Skeletal muscle satellite cell (primary cell): ENCODE measurements around the gene SLC35E1.

ENCODE experiments used
- H3K27me3 ChIP-seq: 2 replicates; pipeline ENCODE4 v1.7.0; 2013; ENCODE audit warnings: low read length; ENCODE audit not compliant: control insufficient read depth, insufficient read depth
- H3K36me3 ChIP-seq: 2 replicates; pipeline ENCODE4 v1.7.0; 2013; ENCODE audit warnings: mild to moderate bottlenecking, control low read depth, low read length; ENCODE audit not compliant: insufficient read depth
- H3K4me1 ChIP-seq: 2 replicates; pipeline ENCODE4 v1.7.0; 2013; ENCODE audit warnings: low read length; ENCODE audit not compliant: control insufficient read depth, insufficient read depth
- H3K4me2 ChIP-seq: 2 replicates; pipeline ENCODE4 v1.7.0; 2013; ENCODE audit warnings: mild to moderate bottlenecking, low read length
- H3K4me3 ChIP-seq: 2 replicates; pipeline ENCODE4 v1.7.0; 2013; ENCODE audit warnings: low read length
- H3K9ac ChIP-seq: 2 replicates; pipeline ENCODE4 v1.7.0; 2013; ENCODE audit warnings: mild to moderate bottlenecking, low read depth, low read length, moderate library complexity
- H3K9me3 ChIP-seq: replicated peaks from 2 replicates; pipeline ENCODE4 v1.7.0; 2013; ENCODE audit warnings: mild to moderate bottlenecking, control low read depth, low read length

The SLC35E1 gene

DNA sequence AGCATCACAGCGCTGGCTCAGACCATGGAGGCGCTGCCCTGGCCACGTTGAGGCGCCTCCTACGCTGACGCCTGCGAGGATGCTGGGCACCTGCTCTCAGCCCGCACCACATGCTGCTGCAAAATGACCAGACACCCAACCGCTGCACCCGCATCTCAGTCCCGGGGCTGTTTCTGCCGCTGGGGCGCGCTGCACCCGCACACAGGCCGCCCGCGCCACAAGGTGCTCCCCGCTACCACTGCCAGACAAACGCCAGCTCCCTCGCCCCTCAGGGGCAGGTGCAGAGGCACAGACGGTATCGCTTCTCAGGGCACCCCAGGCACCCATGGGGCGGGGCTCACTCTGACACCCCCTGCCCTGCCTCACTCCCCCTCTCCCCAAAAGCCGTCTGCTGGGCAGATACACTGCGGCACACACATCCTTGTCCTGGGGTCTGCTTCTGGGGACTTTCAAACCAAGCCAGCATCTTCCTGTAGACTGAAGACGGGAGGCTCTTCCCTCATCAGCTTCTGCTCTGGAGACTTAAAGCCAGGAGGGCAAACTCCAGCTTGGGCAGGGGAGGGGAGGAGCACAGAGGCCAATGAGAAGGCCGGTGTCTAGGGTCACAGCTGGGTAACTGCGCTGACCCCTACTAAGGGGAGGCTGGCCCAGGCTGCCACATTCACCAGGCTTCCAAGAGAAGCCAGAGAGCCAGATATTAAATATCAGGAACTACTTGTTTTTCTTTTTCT lies 46.3 kb downstream of the SLC35E1 start:
- no peaks in the 10 kb centered on the region for H3K27me3 ChIP-seq
- peaks cover 83% of the 10 kb centered on the region for H3K36me3 ChIP-seq
- no peaks in the 10 kb centered on the region for H3K9me3 ChIP-seq
- no peak overlapping the region for H3K9ac ChIP-seq
- no peaks in the 10 kb centered on the region for H3K4me1 ChIP-seq
- no peak overlapping the region for H3K4me3 ChIP-seq
- H3K4me2 ChIP-seq, result no peak overlapping the region

DNA sequence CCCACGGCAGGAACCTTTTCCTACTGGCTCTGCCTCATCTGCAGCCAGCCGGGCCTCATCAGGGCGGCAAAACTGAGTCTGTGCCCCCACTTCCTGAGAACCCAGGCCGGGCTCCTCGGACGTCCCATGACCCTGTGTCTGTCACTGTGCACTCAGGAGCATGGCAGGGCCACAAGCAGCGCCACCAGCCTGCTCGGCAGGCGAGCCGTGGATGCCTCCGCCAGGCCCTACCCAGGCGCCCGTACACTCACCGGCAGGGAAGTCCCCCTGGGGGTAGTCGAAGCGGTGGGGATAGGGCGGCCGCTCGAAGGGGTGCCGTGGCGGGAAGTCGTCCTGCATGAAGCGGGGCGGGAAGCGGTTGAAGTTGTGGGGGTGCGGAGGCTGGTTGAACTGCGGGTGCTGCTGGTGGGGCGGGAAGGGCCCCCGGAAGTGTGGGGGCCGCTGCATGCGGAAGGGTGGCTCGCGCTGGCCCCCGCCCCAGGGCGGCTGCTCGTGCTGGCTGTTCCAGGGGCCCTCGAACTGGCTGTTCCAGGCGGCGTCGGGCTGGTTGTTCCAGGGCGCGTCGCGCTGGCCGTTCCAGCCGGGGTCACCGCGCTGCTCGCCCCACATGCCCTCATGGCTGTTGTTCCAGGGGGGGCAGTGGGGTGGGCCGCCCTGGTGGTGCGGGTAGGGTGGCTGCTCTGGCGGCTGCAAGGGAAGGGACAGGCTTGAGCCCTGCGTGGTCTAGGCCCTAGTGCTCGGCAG lies 47.1 kb downstream of the SLC35E1 start:
- Histone ChIP-seq H3K9ac (no peak overlapping the region), H3K4me1 (no peaks in the 10 kb centered on the region), H3K4me2 (no peak overlapping the region), H3K4me3 (no peak overlapping the region), H3K9me3 (no peaks in the 10 kb centered on the region), H3K36me3 (peaks cover 83% of the 10 kb centered on the region), H3K27me3 (no peaks in the 10 kb centered on the region)

DNA sequence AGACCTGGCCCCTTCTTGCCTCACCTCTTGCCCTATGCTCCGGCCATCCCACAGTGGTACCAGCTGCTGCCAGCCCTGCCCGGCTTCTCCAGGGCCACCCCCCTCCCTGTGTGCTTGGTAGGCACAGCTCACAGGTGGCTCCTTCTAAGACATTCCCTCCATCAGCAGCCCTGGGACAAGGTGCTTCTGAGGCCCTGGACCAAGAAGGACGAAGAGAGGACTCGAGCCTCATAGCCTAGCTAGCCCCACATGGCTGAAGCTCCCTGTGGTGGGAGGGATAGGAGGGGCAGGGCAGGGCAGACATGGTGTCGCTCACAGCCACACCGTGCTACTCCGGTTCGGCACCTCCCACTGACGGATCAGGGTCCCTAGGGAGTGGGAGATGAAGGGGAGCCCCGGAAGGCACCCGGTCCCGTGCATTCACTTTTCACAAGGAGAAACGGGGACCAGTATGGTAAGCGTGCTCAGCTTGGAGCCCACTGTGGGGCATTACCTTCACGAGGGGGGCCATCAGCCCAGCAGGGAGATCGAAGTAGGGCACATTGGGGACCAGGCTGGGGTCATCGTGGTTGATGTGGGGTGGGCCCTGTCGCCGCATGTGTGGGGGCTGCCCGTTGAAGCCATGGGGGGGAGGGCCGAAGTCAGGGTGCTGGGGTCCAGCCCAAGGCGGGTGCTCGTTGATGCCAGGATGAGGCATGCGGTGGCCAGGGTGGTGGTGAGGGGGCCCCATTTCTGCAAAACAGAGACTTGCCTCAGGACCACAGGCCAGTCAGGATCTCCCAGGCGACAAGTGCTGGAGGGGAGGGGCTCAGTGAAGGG lies 49.4 kb downstream of the SLC35E1 start:
- no peak overlapping the region for H3K9ac ChIP-seq
- no peak overlapping the region for H3K4me2 ChIP-seq
- no peaks in the 10 kb centered on the region for H3K9me3 ChIP-seq
- no peaks in the 10 kb centered on the region for H3K27me3 ChIP-seq
- no peak overlapping the region for H3K4me3 ChIP-seq
- peaks cover 88% of the 10 kb centered on the region for H3K36me3 ChIP-seq
- H3K4me1 ChIP-seq, result no peaks in the 10 kb centered on the region

DNA sequence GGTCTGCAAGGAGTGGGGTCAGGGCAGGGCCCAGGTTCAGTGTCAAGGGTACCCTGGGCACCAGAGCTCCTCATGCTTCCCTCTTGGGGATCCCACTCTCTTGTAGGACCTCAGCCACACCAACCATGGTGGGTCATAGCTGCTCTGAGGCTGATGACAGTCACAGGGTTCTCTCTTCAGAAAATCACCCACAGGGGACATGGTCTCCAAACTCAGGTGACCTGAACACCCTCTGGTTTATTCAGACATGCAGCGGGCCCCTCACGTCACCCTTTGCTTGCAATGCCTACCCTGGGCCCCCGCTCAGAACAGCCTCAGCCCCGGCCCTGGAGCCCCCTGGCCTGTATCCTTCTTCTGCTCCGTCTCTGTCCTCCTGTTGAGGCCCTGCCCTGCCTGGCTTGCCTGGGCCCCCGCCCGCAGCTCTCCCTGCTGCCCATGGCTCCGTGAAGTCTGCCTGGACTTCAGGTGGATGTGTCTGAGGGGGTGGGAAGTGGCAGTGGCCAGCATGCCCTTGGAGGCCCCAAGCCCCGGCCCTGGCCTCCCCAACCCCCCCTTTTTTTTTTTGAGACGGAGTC lies 50.4 kb downstream of the SLC35E1 start:
- Histone ChIP-seq H3K4me1 (no peaks in the 10 kb centered on the region), H3K4me3 (no peak overlapping the region), H3K27me3 (no peaks in the 10 kb centered on the region), H3K36me3 (peaks cover 88% of the 10 kb centered on the region), H3K9ac (no peak overlapping the region), H3K9me3 (no peaks in the 10 kb centered on the region), H3K4me2 (no peak overlapping the region)

DNA sequence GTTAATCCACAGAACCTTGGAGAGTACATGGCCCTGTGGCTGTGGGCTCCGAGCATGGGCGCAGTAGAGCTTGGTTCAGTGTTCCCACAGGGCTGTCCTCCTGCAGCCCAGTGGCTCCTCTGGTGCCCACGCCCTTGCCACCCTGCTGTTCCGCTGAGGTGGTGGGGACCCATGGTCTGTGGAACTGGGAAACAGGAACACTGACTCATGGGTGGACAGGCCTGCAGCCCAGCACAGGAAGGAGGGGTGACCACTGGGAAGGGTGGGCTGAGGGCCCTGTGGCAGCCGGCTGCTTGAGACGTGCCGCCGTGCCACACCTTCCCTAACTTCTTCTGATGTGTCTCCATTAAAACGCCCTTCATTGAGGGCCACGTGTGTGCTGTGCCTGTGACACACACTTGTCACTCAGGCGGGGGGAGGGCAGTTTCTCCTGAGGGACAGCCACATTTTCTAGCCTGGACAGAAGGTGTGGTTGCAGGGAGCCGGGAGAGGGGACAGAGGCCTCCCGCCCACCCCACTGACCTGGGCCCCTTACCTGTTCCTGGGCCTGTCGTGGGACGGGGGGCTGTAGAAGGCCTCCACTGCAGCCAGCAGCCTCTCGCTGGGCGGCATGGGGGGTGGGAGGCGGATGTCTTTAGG lies 51.1 kb downstream of the SLC35E1 start:
- Histone ChIP-seq H3K4me2 (no peak overlapping the region), H3K9ac (no peak overlapping the region), H3K4me1 (no peaks in the 10 kb centered on the region), H3K4me3 (no peak overlapping the region), H3K27me3 (no peaks in the 10 kb centered on the region), H3K36me3 (peaks cover 86% of the 10 kb centered on the region), H3K9me3 (no peaks in the 10 kb centered on the region)

DNA sequence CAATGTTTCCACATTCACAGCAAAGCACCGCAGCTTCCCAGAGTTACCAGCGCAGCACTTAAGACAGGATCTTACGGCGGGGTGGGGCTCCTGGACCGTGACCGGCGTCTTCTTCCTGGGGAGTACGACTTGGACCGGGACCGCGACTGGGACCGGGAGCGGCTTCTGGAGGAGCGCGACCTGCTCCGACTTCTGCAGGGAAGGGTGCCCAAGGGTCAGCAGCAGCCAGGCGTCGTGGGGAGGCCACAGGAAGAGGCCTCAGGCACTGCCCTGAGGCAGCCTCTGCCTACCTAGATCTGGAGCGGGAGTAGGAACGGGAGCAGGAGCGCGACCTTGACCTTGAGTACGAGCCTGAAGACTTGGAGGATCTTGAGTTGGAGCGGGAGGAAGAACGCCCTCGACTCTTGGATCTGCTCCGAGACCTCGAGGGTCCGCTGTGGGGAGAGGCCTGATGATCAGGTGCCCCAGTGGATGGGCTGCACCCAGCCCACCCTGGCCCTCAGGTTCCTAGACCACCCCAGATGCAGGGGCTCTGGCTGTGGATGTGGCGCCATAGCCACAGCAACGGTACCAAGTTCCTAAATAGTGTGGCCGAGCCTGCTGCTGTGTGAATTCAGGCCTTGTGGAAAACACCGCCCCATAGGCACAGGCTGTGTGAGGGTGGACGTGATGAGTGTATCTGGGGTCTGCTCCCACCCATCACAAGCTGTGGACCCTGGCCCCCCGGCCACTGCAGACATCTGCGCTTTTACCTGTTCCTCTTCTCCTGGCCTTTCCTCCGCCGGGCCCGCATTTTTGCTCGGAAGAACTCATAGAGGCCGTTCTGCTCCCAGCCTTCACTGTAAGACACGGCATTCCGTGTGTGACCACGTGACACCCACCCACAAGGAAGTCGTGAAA lies 51.9 kb downstream of the SLC35E1 start:
- Histone ChIP-seq H3K36me3 (peaks cover 79% of the 10 kb centered on the region), H3K4me2 (no peak overlapping the region)

DNA sequence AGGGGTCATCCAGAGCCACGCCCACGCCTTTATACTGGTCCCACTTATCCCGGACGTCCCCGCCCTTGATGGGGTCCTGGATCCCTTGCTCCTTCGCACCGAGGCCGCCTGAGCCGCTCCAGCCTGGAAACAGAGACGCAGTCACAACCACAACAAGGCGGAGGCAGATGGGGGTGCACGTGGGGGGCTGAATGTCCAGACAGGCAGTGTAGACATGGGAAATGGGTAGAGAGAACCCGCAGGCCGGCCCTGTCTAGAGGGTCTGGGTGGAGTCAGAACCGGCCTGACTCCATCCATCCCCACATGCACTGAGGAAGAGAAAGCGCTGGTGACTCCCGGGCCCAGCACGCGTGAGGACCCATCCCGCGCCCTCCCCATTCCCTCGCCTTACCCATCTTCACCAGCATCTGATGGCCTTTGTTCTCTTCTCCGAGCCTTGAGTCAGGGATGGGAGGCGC lies 53.0 kb downstream of the SLC35E1 start:
- H3K36me3 ChIP-seq, result peaks cover 71% of the 10 kb centered on the region
- no peak overlapping the region for H3K9ac ChIP-seq

More for the DNA sequence above, 51.9 kb downstream of the SLC35E1 start:
- Histone ChIP-seq H3K9ac (no peak overlapping the region), H3K4me1 (no peaks in the 10 kb centered on the region), H3K27me3 (no peaks in the 10 kb centered on the region), H3K9me3 (no peaks in the 10 kb centered on the region), H3K4me3 (no peak overlapping the region)

DNA sequence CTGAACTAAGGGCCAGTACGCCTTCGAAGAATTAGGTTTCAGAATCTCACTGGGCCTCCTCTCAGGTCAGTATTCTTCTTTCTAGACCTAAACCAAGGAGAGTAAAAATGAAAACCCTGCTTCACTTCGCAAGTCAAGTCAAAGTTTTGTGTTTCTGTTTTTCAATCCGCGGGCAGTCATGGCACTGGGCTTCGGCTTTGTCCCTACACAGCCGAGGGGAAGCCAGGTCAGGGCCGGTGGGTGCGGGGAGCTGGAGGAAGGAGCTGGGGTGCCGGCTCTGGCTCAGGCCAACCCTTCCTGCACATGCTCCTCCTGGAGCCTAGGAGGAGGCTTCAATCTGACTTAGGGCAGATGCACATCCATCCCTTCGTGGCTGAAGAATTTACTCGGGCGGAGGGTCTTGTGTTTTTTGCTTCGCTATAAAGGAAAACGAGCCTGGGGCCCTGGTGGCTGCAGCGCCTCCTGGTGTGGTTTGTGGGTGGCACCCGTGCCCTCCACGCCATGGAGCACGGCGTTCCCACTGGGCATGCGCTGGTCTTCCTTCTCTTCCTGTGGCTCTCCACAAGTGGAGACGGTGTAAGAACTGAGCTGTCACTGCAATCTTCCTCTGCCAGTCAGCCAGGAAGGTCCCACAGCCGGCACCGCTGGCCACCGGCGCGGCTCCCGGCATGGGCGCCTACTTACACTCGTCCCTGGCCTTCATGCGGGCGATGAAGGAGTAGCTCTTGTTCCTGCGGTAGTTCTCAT lies 53.6 kb downstream of the SLC35E1 start:
- no peak overlapping the region for H3K4me3 ChIP-seq
- peaks cover 66% of the 10 kb centered on the region for H3K36me3 ChIP-seq
- H3K4me1 ChIP-seq, result no peaks in the 10 kb centered on the region
- no peaks in the 10 kb centered on the region for H3K27me3 ChIP-seq
- no peaks in the 10 kb centered on the region for H3K9me3 ChIP-seq
- no peak overlapping the region for H3K9ac ChIP-seq
- H3K4me2 ChIP-seq, result no peak overlapping the region

More for the DNA sequence above, 53.0 kb downstream of the SLC35E1 start:
- H3K4me3 ChIP-seq, result no peak overlapping the region
- H3K4me2 ChIP-seq, result no peak overlapping the region
- no peaks in the 10 kb centered on the region for H3K27me3 ChIP-seq
- no peaks in the 10 kb centered on the region for H3K4me1 ChIP-seq
- H3K9me3 ChIP-seq, result no peaks in the 10 kb centered on the region

DNA sequence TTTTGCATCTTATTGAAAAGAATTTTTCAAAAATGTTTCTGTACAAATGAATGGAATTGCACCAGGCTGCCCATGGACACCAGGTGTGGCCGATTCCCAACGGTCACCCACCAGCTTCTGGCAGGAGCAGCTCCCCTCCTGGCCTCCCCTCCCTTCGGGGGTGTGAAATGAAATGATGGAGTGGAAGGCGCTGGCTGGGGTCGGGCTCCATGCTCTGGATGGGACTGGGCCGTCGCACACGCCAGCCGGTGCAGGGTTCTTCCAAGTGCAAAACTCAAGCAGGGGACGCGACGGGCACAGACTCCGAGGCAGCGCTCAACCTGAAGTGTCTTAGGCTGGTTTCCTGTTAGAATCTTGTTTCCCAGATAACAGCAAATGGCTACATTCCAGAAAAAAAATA lies 54.2 kb downstream of the SLC35E1 start:
- peaks cover 60% of the 10 kb centered on the region for H3K36me3 ChIP-seq
- no peak overlapping the region for H3K4me3 ChIP-seq

More for the DNA sequence above, 54.2 kb downstream of the SLC35E1 start:
- no peak overlapping the region for H3K9ac ChIP-seq
- H3K4me2 ChIP-seq, result no peak overlapping the region
- H3K9me3 ChIP-seq, result no peaks in the 10 kb centered on the region
- H3K4me1 ChIP-seq, result no peaks in the 10 kb centered on the region
- no peaks in the 10 kb centered on the region for H3K27me3 ChIP-seq
